Measurements from ENCODE around the gene PDCD1.

PDCD1 gene

DNA sequence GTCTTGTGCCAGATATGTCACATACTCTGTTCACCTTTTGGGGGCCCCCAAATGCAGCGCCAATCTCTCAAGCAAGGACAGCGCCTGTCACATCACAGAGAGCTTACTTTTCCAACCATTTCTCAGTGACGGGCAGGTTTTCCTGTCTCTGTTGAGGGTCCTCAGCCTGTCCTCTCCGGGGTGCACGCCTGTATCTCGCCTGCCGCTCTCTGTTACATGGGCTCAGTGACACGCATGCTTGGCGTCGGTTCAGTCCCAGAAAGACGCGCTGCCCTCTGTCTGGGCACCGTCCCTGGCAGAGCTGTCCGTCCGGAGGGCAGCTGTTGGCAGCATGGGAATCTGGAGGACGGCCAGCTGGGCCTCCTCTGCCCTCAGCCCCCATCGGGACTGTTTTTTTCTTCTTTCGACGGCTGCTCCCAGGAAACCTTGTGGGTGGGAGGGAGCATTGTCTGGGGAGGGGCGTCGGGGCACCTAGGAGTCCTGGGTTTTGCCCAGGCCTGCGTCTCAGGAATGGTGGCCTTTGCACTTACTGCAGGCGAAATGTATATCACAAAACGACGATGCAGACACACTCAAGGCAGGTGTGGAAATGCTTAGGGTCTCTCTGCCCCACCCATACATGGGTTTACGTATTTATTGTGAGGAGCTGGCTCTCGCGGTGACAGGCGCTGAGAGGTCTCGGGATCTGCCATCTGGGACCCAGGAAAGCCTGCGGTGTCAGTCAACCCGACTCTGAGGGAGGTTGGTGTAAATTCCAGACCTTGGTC, 41.7 kb upstream of the PDCD1 start:
- H3K27ac Mint-ChIP-seq, result no peak overlapping the region
- no peak overlapping the region for H3K4me3 Mint-ChIP-seq
- H3K4me1 Mint-ChIP-seq (ENCODE audit: low read depth), result no peaks in the 10 kb centered on the region
- H3K36me3 Mint-ChIP-seq (ENCODE audit: low read depth), result peaks cover 3% of the 10 kb centered on the region
- H3K9me3 Mint-ChIP-seq, result no peaks in the 10 kb centered on the region
- DNase-seq (ENCODE audit: low spot score), result no peak
- no peaks in the 10 kb centered on the region for H3K27me3 Mint-ChIP-seq (ENCODE audit: low read depth)

GRCh38 chr2:241898463-241899270, 40.0 kb upstream of the PDCD1 start:
- H3K4me3 Mint-ChIP-seq, result no peak overlapping the region
- no peaks in the 10 kb centered on the region for H3K9me3 Mint-ChIP-seq
- H3K4me1 Mint-ChIP-seq (ENCODE audit: low read depth), result no peaks in the 10 kb centered on the region
- H3K27ac Mint-ChIP-seq, result no peak overlapping the region
- no peaks in the 10 kb centered on the region for H3K27me3 Mint-ChIP-seq (ENCODE audit: low read depth)
- peaks cover 3% of the 10 kb centered on the region for H3K36me3 Mint-ChIP-seq (ENCODE audit: low read depth)
- no peak for DNase-seq (ENCODE audit: low spot score)

- no peak for DNase-seq (ENCODE audit: low spot score)
- H3K27ac Mint-ChIP-seq, result no peak overlapping the region
- H3K4me3 Mint-ChIP-seq, result no peak overlapping the region
- H3K36me3 Mint-ChIP-seq (ENCODE audit: low read depth), result peaks cover 3% of the 10 kb centered on the region
- H3K27me3 Mint-ChIP-seq (ENCODE audit: low read depth), result no peaks in the 10 kb centered on the region
- no peaks in the 10 kb centered on the region for H3K4me1 Mint-ChIP-seq (ENCODE audit: low read depth)
- no peaks in the 10 kb centered on the region for H3K9me3 Mint-ChIP-seq
Measured at GRCh38 chr2:241897231-241897916, 38.7 kb upstream of the PDCD1 start.

DNA sequence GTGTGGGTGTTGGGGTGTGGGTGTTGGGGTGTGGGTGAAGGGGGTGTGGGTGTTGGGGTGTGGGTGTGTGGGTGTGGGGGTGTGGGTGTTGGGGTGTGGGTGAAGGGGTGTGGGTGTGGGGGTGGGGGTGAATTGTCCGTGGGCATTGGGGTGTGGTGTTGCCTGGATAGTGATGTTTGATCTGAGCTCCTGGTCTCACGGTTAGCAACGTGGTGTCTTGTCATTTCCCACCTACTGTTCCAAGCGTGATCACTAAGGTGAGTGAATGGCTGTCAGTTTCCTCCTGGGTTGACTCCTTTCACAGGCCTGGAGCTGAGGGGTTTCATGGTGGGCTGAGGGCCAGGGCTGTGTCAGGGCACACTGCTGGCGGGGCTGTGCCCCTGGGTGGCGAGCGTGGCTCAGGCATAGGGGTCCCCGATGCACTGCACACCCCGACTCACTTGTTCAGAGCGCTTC, 38.1 kb upstream of the PDCD1 start:
- H3K4me3 Mint-ChIP-seq, result no peak overlapping the region
- H3K27ac Mint-ChIP-seq, result no peak overlapping the region
- H3K36me3 Mint-ChIP-seq (ENCODE audit: low read depth), result peaks cover 3% of the 10 kb centered on the region
- no peaks in the 10 kb centered on the region for H3K9me3 Mint-ChIP-seq
- no peaks in the 10 kb centered on the region for H3K4me1 Mint-ChIP-seq (ENCODE audit: low read depth)
- H3K27me3 Mint-ChIP-seq (ENCODE audit: low read depth), result no peaks in the 10 kb centered on the region
- no peak for DNase-seq (ENCODE audit: low spot score)

- H3K27me3 Mint-ChIP-seq (ENCODE audit: low read depth), result no peaks in the 10 kb centered on the region
- H3K27ac Mint-ChIP-seq, result peak overlapping the region; percentile 78
- DNase-seq (ENCODE audit: low spot score), result no peak
- H3K4me3 Mint-ChIP-seq, result no peak overlapping the region
- no peaks in the 10 kb centered on the region for H3K9me3 Mint-ChIP-seq
- no peaks in the 10 kb centered on the region for H3K4me1 Mint-ChIP-seq (ENCODE audit: low read depth)
- peaks cover 4% of the 10 kb centered on the region for H3K36me3 Mint-ChIP-seq (ENCODE audit: low read depth)
Measured at GRCh38 chr2:241895712-241896641, 37.3 kb upstream of the PDCD1 start.

DNA sequence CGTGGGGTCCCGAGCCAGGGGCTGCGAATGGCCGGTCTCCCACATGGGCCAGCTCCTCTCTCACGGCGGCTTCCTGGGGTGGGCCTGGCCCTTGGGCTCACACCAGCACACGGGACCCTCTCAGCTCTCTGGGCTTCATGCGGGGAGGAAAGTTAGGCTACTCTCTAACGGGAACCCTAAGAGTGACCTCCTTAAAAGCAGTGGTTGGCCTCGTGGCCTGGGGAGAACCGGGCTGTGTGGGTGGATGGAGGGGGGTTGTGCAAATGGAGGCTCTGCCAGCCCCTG, 36.7 kb upstream of the PDCD1 start:
- Mint-ChIP-seq H3K36me3 (ENCODE audit: low read depth) (peaks cover 4% of the 10 kb centered on the region), H3K27me3 (ENCODE audit: low read depth) (no peaks in the 10 kb centered on the region), H3K27ac (no peak overlapping the region), H3K4me3 (no peak overlapping the region), H3K4me1 (ENCODE audit: low read depth) (no peaks in the 10 kb centered on the region), H3K9me3 (no peaks in the 10 kb centered on the region)
- no peak for DNase-seq (ENCODE audit: low spot score)

GRCh38 chr2:241894681-241895426, 36.2 kb upstream of the PDCD1 start:
- DNase-seq (ENCODE audit: low spot score), result no peak
- H3K4me3 Mint-ChIP-seq, result no peak overlapping the region
- no peak overlapping the region for H3K27ac Mint-ChIP-seq
- H3K27me3 Mint-ChIP-seq (ENCODE audit: low read depth), result no peaks in the 10 kb centered on the region
- H3K36me3 Mint-ChIP-seq (ENCODE audit: low read depth), result peaks cover 4% of the 10 kb centered on the region
- H3K4me1 Mint-ChIP-seq (ENCODE audit: low read depth), result no peaks in the 10 kb centered on the region
- H3K9me3 Mint-ChIP-seq, result no peaks in the 10 kb centered on the region

GRCh38 chr2:241894056-241894641, 35.5 kb upstream of the PDCD1 start:
- no peak for DNase-seq (ENCODE audit: low spot score)
- no peaks in the 10 kb centered on the region for H3K4me1 Mint-ChIP-seq (ENCODE audit: low read depth)
- no peaks in the 10 kb centered on the region for H3K27me3 Mint-ChIP-seq (ENCODE audit: low read depth)
- H3K36me3 Mint-ChIP-seq (ENCODE audit: low read depth), result peaks cover 6% of the 10 kb centered on the region
- no peak overlapping the region for H3K4me3 Mint-ChIP-seq
- no peaks in the 10 kb centered on the region for H3K9me3 Mint-ChIP-seq
- H3K27ac Mint-ChIP-seq, result no peak overlapping the region

- DNase-seq (ENCODE audit: low spot score), result no peak
- H3K27me3 Mint-ChIP-seq (ENCODE audit: low read depth), result no peaks in the 10 kb centered on the region
- H3K36me3 Mint-ChIP-seq (ENCODE audit: low read depth), result peaks cover 6% of the 10 kb centered on the region
- H3K27ac Mint-ChIP-seq, result no peak overlapping the region
- no peak overlapping the region for H3K4me3 Mint-ChIP-seq
- H3K9me3 Mint-ChIP-seq, result no peaks in the 10 kb centered on the region
- H3K4me1 Mint-ChIP-seq (ENCODE audit: low read depth), result no peaks in the 10 kb centered on the region
Measured at GRCh38 chr2:241893265-241893664, 34.6 kb upstream of the PDCD1 start.

GRCh38 chr2:241892299-241893137, 33.8 kb upstream of the PDCD1 start:
- Mint-ChIP-seq H3K4me3 (no peak overlapping the region), H3K27me3 (ENCODE audit: low read depth) (no peaks in the 10 kb centered on the region), H3K36me3 (ENCODE audit: low read depth) (peaks cover 9% of the 10 kb centered on the region), H3K27ac (no peak overlapping the region), H3K9me3 (no peaks in the 10 kb centered on the region), H3K4me1 (ENCODE audit: low read depth) (peaks cover 2% of the 10 kb centered on the region)
- DNase-seq (ENCODE audit: low spot score), result no peak

DNA sequence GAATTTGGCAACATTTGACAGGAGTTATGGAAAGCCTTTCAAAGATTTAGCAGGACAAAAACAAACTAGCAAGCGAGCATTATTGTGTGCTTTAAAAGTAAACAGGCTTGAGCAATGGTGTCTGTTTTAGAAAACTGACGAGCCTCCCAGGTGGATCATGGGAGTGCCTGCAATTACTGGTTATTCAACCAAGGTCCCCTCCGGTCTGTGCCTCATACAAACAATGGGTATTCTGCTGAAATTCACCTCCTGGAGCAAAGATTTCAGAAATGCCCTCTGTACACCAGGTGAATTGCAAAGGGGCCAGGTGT, 33.2 kb upstream of the PDCD1 start:
- peaks cover 9% of the 10 kb centered on the region for H3K36me3 Mint-ChIP-seq (ENCODE audit: low read depth)
- DNase-seq (ENCODE audit: low spot score), result no peak
- no peak overlapping the region for H3K27ac Mint-ChIP-seq
- H3K9me3 Mint-ChIP-seq, result no peaks in the 10 kb centered on the region
- H3K4me3 Mint-ChIP-seq, result no peak overlapping the region
- no peaks in the 10 kb centered on the region for H3K27me3 Mint-ChIP-seq (ENCODE audit: low read depth)
- peaks cover 2% of the 10 kb centered on the region for H3K4me1 Mint-ChIP-seq (ENCODE audit: low read depth)

- Mint-ChIP-seq H3K27me3 (ENCODE audit: low read depth) (no peaks in the 10 kb centered on the region), H3K4me3 (no peak overlapping the region), H3K9me3 (no peaks in the 10 kb centered on the region), H3K27ac (no peak overlapping the region), H3K36me3 (ENCODE audit: low read depth) (peaks cover 9% of the 10 kb centered on the region), H3K4me1 (ENCODE audit: low read depth) (peaks cover 2% of the 10 kb centered on the region)
- DNase-seq (ENCODE audit: low spot score), result no peak
Measured at GRCh38 chr2:241891315-241891987, 32.8 kb upstream of the PDCD1 start.
